ENCODE data around the gene SRGAP2C.

The SRGAP2C gene

DNA sequence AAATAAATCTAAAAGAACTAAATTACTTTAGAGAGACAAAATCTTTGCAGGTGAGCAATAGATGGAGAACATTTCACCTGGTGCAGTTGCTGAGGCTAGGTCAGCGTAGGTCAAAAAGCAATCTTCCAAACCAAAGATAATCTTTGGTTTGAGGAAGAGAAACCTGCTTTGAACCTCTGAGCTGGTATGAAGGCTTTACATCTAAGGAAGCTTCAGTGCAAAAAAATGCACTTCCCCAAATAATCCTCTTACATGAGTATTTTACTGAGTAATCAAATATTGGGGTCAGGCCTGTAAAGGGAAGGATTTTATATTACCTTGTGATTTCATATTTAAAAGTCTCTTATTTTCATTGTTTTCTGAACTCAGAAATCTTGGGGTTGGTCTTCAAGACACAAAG is 223.6 kb downstream of the SRGAP2C start:
- Histone ChIP-seq H3K4me1 (ENCODE audit: low read length) (no peaks in the 10 kb centered on the region), H3K79me2 (ENCODE audit: low read length) (no peaks in the 10 kb centered on the region), H3F3A (ENCODE audit: insufficient read depth, low read length) (no peaks in the 10 kb centered on the region), H3K9me3 (replicated peaks; ENCODE audit: insufficient read depth, low read length) (no peaks in the 10 kb centered on the region), H3K36me3 (replicated peaks; ENCODE audit: insufficient read depth, low read length) (no peaks in the 10 kb centered on the region), H2AFZ (ENCODE audit: low read length) (no peak overlapping the region), H3K9me2 (replicated peaks; ENCODE audit: insufficient read depth, low read length) (no peaks in the 10 kb centered on the region), H3K4me2 (ENCODE audit: low read depth, low read length) (no peak overlapping the region), H3K9ac (ENCODE audit: low read length) (no peak overlapping the region), H4K20me1 (ENCODE audit: insufficient read depth, low read length) (no peaks in the 10 kb centered on the region), H3K27me3 (replicated peaks; ENCODE audit: insufficient read depth, low read length) (no peaks in the 10 kb centered on the region), H3K4me3 (ENCODE audit: low read length) (no peak overlapping the region), H3K27ac (ENCODE audit: low read length) (no peak overlapping the region)
- TF ChIP-seq EZH2 (optimal IDR thresholded peaks at IDR 0.05; ENCODE audit: low read depth, low read length) = no peak
- no peak for TF ChIP-seq EZH2phosphoT487 (IDR thresholded peaks at IDR 0.05; ENCODE audit: low read length)
- TF ChIP-seq, protein P1, sequence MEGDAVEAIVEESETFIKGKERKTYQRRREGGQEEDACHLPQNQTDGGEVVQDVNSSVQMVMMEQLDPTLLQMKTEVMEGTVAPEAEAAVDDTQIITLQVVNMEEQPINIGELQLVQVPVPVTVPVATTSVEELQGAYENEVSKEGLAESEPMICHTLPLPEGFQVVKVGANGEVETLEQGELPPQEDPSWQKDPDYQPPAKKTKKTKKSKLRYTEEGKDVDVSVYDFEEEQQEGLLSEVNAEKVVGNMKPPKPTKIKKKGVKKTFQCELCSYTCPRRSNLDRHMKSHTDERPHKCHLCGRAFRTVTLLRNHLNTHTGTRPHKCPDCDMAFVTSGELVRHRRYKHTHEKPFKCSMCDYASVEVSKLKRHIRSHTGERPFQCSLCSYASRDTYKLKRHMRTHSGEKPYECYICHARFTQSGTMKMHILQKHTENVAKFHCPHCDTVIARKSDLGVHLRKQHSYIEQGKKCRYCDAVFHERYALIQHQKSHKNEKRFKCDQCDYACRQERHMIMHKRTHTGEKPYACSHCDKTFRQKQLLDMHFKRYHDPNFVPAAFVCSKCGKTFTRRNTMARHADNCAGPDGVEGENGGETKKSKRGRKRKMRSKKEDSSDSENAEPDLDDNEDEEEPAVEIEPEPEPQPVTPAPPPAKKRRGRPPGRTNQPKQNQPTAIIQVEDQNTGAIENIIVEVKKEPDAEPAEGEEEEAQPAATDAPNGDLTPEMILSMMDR (IDR thresholded peaks at IDR 0.05; ENCODE audit: low read length) = no peak
- DNase-seq = no peak

DNA sequence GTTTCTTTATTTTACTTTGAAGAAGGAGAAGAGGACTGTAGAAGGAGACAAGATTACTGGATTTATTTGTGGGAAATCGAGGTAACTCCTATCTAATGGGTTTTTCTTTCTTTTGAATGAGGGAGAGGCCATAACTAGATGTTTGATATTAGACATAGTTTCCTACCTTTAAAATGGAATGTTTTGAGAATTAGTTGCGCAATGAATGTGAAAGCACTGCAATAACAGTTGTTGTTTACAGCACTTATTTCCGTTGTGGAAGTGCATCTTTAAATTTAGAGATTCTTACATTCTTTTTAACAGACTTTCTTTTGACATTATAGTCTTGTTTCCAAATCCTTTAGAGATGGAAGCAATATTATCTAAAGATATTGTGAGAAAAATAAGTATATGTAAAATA is 229.0 kb downstream of the SRGAP2C start:
- H3K9ac ChIP-seq (ENCODE audit: low read length) = no peak overlapping the region
- no peaks in the 10 kb centered on the region for H3K27me3 ChIP-seq (replicated peaks; ENCODE audit: insufficient read depth, low read length)
- H3K9me2 ChIP-seq (replicated peaks; ENCODE audit: insufficient read depth, low read length) = no peaks in the 10 kb centered on the region
- no peaks in the 10 kb centered on the region for H3K4me1 ChIP-seq (ENCODE audit: low read length)
- no peak overlapping the region for H3K4me2 ChIP-seq (ENCODE audit: low read depth, low read length)
- H3K27ac ChIP-seq (ENCODE audit: low read length) = no peak overlapping the region
- no peaks in the 10 kb centered on the region for H3F3A ChIP-seq (ENCODE audit: insufficient read depth, low read length)
- H2AFZ ChIP-seq (ENCODE audit: low read length) = no peak overlapping the region
- TF ChIP-seq EZH2phosphoT487 (IDR thresholded peaks at IDR 0.05; ENCODE audit: low read length) (no peak), EZH2 (optimal IDR thresholded peaks at IDR 0.05; ENCODE audit: low read depth, low read length) (no peak)
- TF ChIP-seq, protein P1 (IDR thresholded peaks at IDR 0.05; ENCODE audit: low read length) = no peak
- no peaks in the 10 kb centered on the region for H4K20me1 ChIP-seq (ENCODE audit: insufficient read depth, low read length)
- no peaks in the 10 kb centered on the region for H3K9me3 ChIP-seq (replicated peaks; ENCODE audit: insufficient read depth, low read length)
- DNase-seq = no peak
- H3K79me2 ChIP-seq (ENCODE audit: low read length) = no peaks in the 10 kb centered on the region
- H3K36me3 ChIP-seq (replicated peaks; ENCODE audit: insufficient read depth, low read length) = no peaks in the 10 kb centered on the region
- no peak overlapping the region for H3K4me3 ChIP-seq (ENCODE audit: low read length)

DNA sequence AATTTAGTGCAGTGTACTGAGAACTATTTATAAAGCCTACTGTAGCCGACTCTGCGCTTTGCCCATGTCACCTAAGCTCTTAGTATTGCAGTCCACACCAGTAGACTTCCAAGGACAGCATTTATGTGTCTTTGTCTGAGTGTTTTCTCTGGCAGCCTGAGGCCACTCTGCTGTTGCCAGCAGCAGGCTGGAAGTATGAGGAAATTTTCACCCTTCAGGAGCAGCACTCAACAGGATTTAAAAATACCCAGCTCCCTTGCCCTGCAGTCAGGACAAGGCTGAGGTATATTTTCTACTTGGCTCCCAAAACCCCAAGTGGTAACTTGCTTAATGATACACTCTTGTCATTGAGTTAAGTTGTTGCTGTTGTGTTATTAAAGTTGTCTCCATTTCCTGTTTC is 230.1 kb downstream of the SRGAP2C start:
- no peak for DNase-seq
- no peaks in the 10 kb centered on the region for H3K79me2 ChIP-seq (ENCODE audit: low read length)
- no peaks in the 10 kb centered on the region for H3F3A ChIP-seq (ENCODE audit: insufficient read depth, low read length)
- no peak overlapping the region for H3K9ac ChIP-seq (ENCODE audit: low read length)
- H3K36me3 ChIP-seq (replicated peaks; ENCODE audit: insufficient read depth, low read length) = no peaks in the 10 kb centered on the region
- TF ChIP-seq EZH2phosphoT487 (IDR thresholded peaks at IDR 0.05; ENCODE audit: low read length) = no peak
- no peak overlapping the region for H2AFZ ChIP-seq (ENCODE audit: low read length)
- H3K27me3 ChIP-seq (replicated peaks; ENCODE audit: insufficient read depth, low read length) = no peaks in the 10 kb centered on the region
- H3K4me3 ChIP-seq (ENCODE audit: low read length) = no peak overlapping the region
- H3K4me2 ChIP-seq (ENCODE audit: low read depth, low read length) = no peak overlapping the region
- no peaks in the 10 kb centered on the region for H3K9me3 ChIP-seq (replicated peaks; ENCODE audit: insufficient read depth, low read length)
- no peaks in the 10 kb centered on the region for H4K20me1 ChIP-seq (ENCODE audit: insufficient read depth, low read length)
- no peak overlapping the region for H3K27ac ChIP-seq (ENCODE audit: low read length)
- H3K4me1 ChIP-seq (ENCODE audit: low read length) = no peaks in the 10 kb centered on the region
- H3K9me2 ChIP-seq (replicated peaks; ENCODE audit: insufficient read depth, low read length) = no peaks in the 10 kb centered on the region

DNA sequence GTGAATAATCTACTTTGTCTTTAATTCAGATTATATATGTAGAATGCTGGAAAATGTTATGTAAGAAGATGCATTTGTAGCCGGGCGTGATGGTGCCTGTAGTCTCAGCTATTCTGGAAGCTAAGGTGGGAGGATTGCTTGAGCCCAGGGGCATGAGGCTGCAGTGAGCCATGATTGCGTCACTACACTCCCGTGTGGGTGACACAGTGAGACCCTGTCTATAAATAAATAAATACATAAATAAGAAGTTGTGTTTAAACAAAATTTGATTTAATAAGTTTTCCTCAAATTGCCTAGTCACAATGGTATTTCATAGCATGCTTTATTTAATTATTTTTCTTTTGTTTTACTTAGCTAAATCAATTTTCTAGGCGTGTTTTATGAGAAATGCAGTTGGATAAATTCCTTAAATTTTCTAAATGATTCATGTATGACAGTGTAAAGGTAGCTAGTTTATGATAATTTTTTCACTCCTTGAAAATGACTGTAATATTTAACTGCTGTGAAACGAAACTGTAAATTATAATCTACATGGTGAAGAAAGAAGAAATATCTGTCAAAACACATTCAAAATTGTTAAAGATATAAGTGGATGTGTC is 232.6 kb downstream of the SRGAP2C start:
- Histone ChIP-seq H3K4me2 (ENCODE audit: low read depth, low read length) (no peak overlapping the region), H3K9me3 (replicated peaks; ENCODE audit: insufficient read depth, low read length) (no peaks in the 10 kb centered on the region), H3K9ac (ENCODE audit: low read length) (no peak overlapping the region), H3K36me3 (replicated peaks; ENCODE audit: insufficient read depth, low read length) (no peaks in the 10 kb centered on the region), H3K4me3 (ENCODE audit: low read length) (no peak overlapping the region), H3K79me2 (ENCODE audit: low read length) (no peaks in the 10 kb centered on the region), H3K27ac (ENCODE audit: low read length) (no peak overlapping the region), H3K4me1 (ENCODE audit: low read length) (no peaks in the 10 kb centered on the region), H4K20me1 (ENCODE audit: insufficient read depth, low read length) (no peaks in the 10 kb centered on the region), H3F3A (ENCODE audit: insufficient read depth, low read length) (no peaks in the 10 kb centered on the region), H3K27me3 (replicated peaks; ENCODE audit: insufficient read depth, low read length) (no peaks in the 10 kb centered on the region), H2AFZ (ENCODE audit: low read length) (no peak overlapping the region), H3K9me2 (replicated peaks; ENCODE audit: insufficient read depth, low read length) (no peaks in the 10 kb centered on the region)
- no peak for DNase-seq
- no peak for TF ChIP-seq EZH2 (optimal IDR thresholded peaks at IDR 0.05; ENCODE audit: low read depth, low read length)
- TF ChIP-seq EZH2phosphoT487 (IDR thresholded peaks at IDR 0.05; ENCODE audit: low read length) = no peak
- TF ChIP-seq, protein P1 (IDR thresholded peaks at IDR 0.05; ENCODE audit: low read length) = no peak
